Activated T-cell treated with anti-CD3 and anti-CD28 coated beads, Interleukin-2, amount 50 U/mL, for 4 hours (primary cell): Measurements from ENCODE around the gene DACH2. TPM values are rescaled to one million over a fixed set of nuclear protein-coding genes. Genes with fewer than 3 reads are reported as not detected.

Experiments used
- ATAC-seq, 2 donors: fragments of 200-7000 bp; cut with Tn5 transposase; one replicate each; pipeline ENCODE4 v1.10.0; 2021
- DNase-seq: peaks from one replicate; pipeline ENCODE4 v3.0.0-alpha.2; 2020
- H3K27me3 Mint-ChIP-seq: one replicate; pipeline ENCODE4 v1.8.0; 2021; ENCODE audit warnings: low read depth, mixed read lengths
- H3K36me3 Mint-ChIP-seq: one replicate; pipeline ENCODE4 v1.8.0; 2022; ENCODE audit warnings: mixed read lengths; ENCODE audit not compliant: insufficient read depth
- H3K4me1 Mint-ChIP-seq: one replicate; pipeline ENCODE4 v1.8.0; 2021; ENCODE audit warnings: low read depth, mixed read lengths
- H3K4me3 Mint-ChIP-seq: one replicate; pipeline ENCODE4 v1.8.0; 2021; ENCODE audit warnings: mild to moderate bottlenecking, moderate library complexity, mixed read lengths
- H3K9me3 Mint-ChIP-seq: one replicate; pipeline ENCODE4 v1.8.0; 2021; ENCODE audit warnings: mixed read lengths
- total RNA-seq, 3 donors: library from RNA; stranded (reverse); gene quantifications; one replicate each; pipeline ENCODE4 v1.2.1, GENCODE V29; 2021

DACH2 gene
- total RNA-seq, 3 donors from 2014 or later = not detected

- Mint-ChIP-seq H3K9me3 (no peaks in the 10 kb centered on the region), H3K36me3 (no peaks in the 10 kb centered on the region), H3K4me1 (no peaks in the 10 kb centered on the region), H3K4me3 (no peak overlapping the region), H3K27me3 (no peaks in the 10 kb centered on the region)
- ATAC-seq = no peak
- DNase-seq = no peak
These were observed 231.0 kb downstream of the DACH2 start for GRCh38 chrX:86379209-86379608.

- Mint-ChIP-seq H3K27me3 (no peaks in the 10 kb centered on the region), H3K4me3 (no peak overlapping the region), H3K9me3 (no peaks in the 10 kb centered on the region), H3K36me3 (no peaks in the 10 kb centered on the region), H3K4me1 (no peaks in the 10 kb centered on the region)
- ATAC-seq (no peak), DNase-seq (no peak)
These were observed 235.7 kb downstream of the DACH2 start for GRCh38 chrX:86383681-86384540.

DNA sequence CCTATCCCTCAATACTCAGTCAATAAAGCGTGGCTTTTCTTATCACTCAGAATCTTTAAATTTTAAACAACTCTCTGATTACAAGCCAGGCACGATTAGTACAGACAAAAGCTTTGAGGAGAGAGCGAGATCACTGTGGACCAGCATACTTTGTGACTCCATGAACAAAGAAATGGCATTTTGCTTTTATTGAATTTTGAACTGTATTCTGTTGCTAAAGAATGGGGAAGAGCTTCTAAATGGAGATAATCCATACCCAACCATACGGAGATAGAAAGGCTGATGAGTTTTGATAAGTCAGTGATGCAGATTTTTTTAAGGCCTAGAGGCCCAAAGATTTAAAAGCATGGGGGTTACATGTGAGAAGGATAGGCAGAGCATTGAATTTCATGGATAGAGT, 259.1 kb downstream of the DACH2 start:
- Mint-ChIP-seq H3K36me3 (no peaks in the 10 kb centered on the region), H3K27me3 (no peaks in the 10 kb centered on the region), H3K9me3 (no peaks in the 10 kb centered on the region), H3K4me3 (no peak overlapping the region), H3K4me1 (no peaks in the 10 kb centered on the region)
- ATAC-seq (no peak), DNase-seq (no peak)

DNA sequence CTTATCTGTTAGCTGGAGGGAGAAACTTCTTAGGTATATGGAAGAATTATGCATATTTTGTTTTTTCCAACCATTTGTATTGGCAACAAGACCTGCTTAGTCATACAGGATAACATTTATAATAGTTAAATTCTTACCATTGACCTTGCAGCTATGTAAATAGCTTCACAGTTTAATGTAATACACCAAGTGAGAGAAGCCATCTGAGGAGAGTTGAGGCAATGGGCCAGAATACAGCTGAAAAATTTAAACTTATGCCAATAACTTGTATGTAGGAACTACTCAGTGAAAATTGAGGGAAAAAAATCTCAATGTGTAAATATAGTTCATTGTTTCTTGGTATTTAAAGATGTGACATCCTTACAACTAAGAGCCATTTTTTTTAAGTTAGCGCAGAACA, 273.5 kb downstream of the DACH2 start:
- DNase-seq = no peak
- Mint-ChIP-seq H3K36me3 (no peaks in the 10 kb centered on the region), H3K9me3 (peaks cover 5% of the 10 kb centered on the region), H3K27me3 (no peaks in the 10 kb centered on the region), H3K4me3 (no peak overlapping the region), H3K4me1 (no peaks in the 10 kb centered on the region)
- no peak for ATAC-seq

- H3K4me3 Mint-ChIP-seq = no peak overlapping the region
These were observed 287.9 kb downstream of the DACH2 start for GRCh38 chrX:86436116-86436515.

GRCh38 chrX:86455495-86455894, 307.2 kb downstream of the DACH2 start:
- no peaks in the 10 kb centered on the region for H3K4me1 Mint-ChIP-seq
- no peaks in the 10 kb centered on the region for H3K36me3 Mint-ChIP-seq
- no peak overlapping the region for H3K4me3 Mint-ChIP-seq
- DNase-seq (no peak), ATAC-seq (no peak)
- peaks cover 3% of the 10 kb centered on the region for H3K9me3 Mint-ChIP-seq
- H3K27me3 Mint-ChIP-seq = no peaks in the 10 kb centered on the region

More at GRCh38 chrX:86436116-86436515, 287.9 kb downstream of the DACH2 start:
- H3K9me3 Mint-ChIP-seq = no peaks in the 10 kb centered on the region
- DNase-seq = no peak
- H3K4me1 Mint-ChIP-seq = no peaks in the 10 kb centered on the region
- H3K27me3 Mint-ChIP-seq = no peaks in the 10 kb centered on the region
- no peak for ATAC-seq
- H3K36me3 Mint-ChIP-seq = no peaks in the 10 kb centered on the region

DNA sequence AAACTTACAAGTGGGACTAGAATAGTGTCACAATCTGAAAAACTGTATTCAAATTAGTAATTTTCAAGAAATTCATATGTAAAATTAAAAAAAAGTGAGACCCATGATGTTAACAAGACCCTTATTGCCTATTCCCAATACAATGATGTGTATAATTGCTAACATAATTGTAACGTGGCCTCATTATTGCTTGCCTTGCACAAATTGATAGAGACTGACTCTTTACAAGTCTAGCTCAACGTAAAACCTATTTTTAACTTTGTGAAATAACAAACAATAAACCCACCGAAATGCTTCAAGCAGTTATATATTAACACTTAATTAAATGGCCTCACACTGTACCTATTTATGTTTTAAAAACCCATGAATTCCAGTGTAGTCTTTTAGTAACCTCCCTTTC, 312.5 kb downstream of the DACH2 start:
- Mint-ChIP-seq H3K4me1 (no peaks in the 10 kb centered on the region), H3K4me3 (no peak overlapping the region), H3K9me3 (no peaks in the 10 kb centered on the region), H3K36me3 (no peaks in the 10 kb centered on the region), H3K27me3 (no peaks in the 10 kb centered on the region)
- no peak for ATAC-seq
- DNase-seq = no peak

GRCh38 chrX:86504297-86504696, 356.0 kb downstream of the DACH2 start:
- no peaks in the 10 kb centered on the region for H3K36me3 Mint-ChIP-seq
- no peak overlapping the region for H3K4me3 Mint-ChIP-seq
- peaks cover 3% of the 10 kb centered on the region for H3K9me3 Mint-ChIP-seq
- H3K4me1 Mint-ChIP-seq = no peaks in the 10 kb centered on the region
- H3K27me3 Mint-ChIP-seq = no peaks in the 10 kb centered on the region
- ATAC-seq = no peak
- DNase-seq = no peak

DNA sequence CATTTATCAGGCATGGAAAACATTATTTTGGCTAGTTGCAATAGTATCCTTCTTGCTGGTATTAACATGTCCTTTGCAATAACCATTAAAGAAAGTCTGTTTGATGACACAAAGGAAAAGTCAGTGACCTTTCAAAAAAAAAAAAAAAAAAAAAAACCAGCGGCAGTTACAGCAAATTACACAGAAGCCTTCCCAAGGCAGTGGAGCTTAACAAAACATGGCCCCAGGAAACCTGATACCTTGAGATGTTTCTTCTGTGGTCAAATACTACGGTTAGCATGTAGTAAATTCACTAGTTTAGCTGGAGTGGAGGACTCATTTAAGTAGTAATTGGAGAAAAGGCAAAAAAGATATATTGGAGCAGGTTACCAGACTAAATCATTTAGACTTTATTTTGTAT, 359.1 kb downstream of the DACH2 start:
- no peaks in the 10 kb centered on the region for H3K27me3 Mint-ChIP-seq
- no peak overlapping the region for H3K4me3 Mint-ChIP-seq
- DNase-seq (no peak), ATAC-seq (no peak)
- peaks cover 3% of the 10 kb centered on the region for H3K9me3 Mint-ChIP-seq
- H3K36me3 Mint-ChIP-seq = no peaks in the 10 kb centered on the region
- H3K4me1 Mint-ChIP-seq = no peaks in the 10 kb centered on the region

- ATAC-seq = no peak
- H3K4me3 Mint-ChIP-seq = no peak overlapping the region
- H3K27me3 Mint-ChIP-seq = no peaks in the 10 kb centered on the region
- no peaks in the 10 kb centered on the region for H3K9me3 Mint-ChIP-seq
- H3K36me3 Mint-ChIP-seq = no peaks in the 10 kb centered on the region
- no peaks in the 10 kb centered on the region for H3K4me1 Mint-ChIP-seq
- no peak for DNase-seq
These were observed 431.5 kb downstream of the DACH2 start for GRCh38 chrX:86579777-86580176.

DNA sequence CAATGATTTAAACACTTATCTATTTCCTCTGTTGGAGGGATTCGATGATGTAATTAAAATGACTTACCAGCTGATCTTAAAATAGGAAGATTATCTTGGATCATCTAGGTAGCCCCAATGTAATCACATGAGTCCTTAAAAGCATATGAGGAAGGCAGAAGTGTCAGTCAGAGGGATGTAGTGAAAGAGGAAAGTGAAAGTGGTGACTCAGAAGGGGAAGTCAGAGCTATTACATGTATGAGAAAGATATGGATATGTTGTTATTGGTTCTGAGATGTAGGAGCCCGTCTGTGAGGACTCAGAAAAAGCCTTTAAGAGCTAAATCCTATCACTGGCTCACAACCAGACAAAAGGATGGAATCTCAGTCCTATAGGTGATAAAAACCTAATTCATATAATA, 456.4 kb downstream of the DACH2 start:
- no peaks in the 10 kb centered on the region for H3K36me3 Mint-ChIP-seq
- H3K9me3 Mint-ChIP-seq = peaks cover 9% of the 10 kb centered on the region
- no peaks in the 10 kb centered on the region for H3K4me1 Mint-ChIP-seq
- peak in 1 of 2 donors; percentile 38 for ATAC-seq
- DNase-seq = no peak
- no peaks in the 10 kb centered on the region for H3K27me3 Mint-ChIP-seq
- H3K4me3 Mint-ChIP-seq = no peak overlapping the region

- Mint-ChIP-seq H3K4me3 (no peak overlapping the region), H3K4me1 (no peaks in the 10 kb centered on the region), H3K9me3 (no peaks in the 10 kb centered on the region), H3K36me3 (no peaks in the 10 kb centered on the region), H3K27me3 (no peaks in the 10 kb centered on the region)
- DNase-seq (no peak), ATAC-seq (no peak)
These were observed 548.7 kb downstream of the DACH2 start for GRCh38 chrX:86696951-86697350.

DNA sequence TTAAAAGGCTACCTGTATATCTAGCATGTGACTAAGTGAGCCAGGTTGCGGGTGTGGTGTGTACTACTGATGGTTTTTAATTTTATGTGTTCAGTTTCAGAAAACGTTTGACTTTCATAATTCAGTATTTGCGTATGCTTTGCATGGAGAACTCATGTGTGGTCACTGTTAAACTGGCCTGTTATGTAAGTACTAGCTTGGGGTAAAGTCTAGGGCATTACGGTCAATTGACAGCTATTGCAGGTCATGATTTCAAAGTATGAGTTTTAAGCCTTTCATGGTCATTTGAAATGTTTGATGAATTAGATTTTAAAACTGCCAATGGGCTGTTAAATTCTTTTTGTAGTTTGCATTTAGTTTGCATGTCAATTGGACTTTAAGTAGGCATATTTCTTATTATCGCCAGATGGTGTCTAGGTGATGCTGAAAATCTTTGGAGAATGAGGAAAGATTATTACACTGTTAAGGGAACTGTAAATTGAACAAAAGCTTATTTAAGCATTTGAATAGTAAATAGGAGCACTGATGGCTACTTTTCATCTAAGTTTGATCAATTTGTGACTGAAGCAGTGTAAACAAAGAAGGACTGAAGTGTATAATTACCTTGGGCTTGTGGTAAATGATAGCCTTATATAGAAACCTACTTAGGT, 563.4 kb downstream of the DACH2 start:
- H3K36me3 Mint-ChIP-seq = no peaks in the 10 kb centered on the region
- ATAC-seq (no peak), DNase-seq (no peak)
- H3K9me3 Mint-ChIP-seq = no peaks in the 10 kb centered on the region
- no peaks in the 10 kb centered on the region for H3K4me1 Mint-ChIP-seq
- H3K27me3 Mint-ChIP-seq = no peaks in the 10 kb centered on the region
- H3K4me3 Mint-ChIP-seq = no peak overlapping the region

DNA sequence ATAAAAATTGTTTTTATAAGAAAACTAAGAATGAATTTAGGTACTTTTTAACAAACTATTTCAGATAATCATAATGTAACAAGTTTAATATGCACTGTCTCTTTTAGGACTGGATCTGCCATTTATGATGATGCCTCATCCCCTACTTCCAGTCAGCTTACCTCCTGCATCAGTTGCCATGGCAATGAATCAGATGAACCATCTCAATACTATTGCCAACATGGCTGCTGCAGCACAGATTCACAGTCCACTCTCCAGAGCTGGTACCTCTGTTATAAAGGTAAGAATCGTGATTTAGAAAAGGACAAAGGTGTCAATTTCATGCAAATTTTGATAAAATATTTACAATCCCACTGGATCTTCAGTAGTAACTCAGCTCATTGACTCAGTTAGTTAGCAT, 566.2 kb downstream of the DACH2 start:
- no peak for ATAC-seq
- Mint-ChIP-seq H3K4me1 (no peaks in the 10 kb centered on the region), H3K9me3 (no peaks in the 10 kb centered on the region), H3K27me3 (no peaks in the 10 kb centered on the region), H3K4me3 (no peak overlapping the region), H3K36me3 (no peaks in the 10 kb centered on the region)
- DNase-seq = no peak

- Mint-ChIP-seq H3K4me1 (no peaks in the 10 kb centered on the region), H3K27me3 (no peaks in the 10 kb centered on the region), H3K36me3 (no peaks in the 10 kb centered on the region), H3K9me3 (peaks cover 6% of the 10 kb centered on the region), H3K4me3 (no peak overlapping the region)
- ATAC-seq (no peak), DNase-seq (no peak)
These were observed 576.0 kb downstream of the DACH2 start for GRCh38 chrX:86724277-86724676.
